H1 (cell line): ENCODE data around the gene RNF186. TPM values are rescaled to one million over a fixed set of nuclear protein-coding genes. Genes with fewer than 3 reads are reported as not detected.

Experiments
- CTCF ChIA-PET: fragments of 300-600 bp; sonication (Branson Sonifier 250); formaldehyde crosslinking; loops from one replicate; lab custom pipeline; 2021; ENCODE audit not compliant: partially characterized antibody; lab: Charles Lee
- POLR2A ChIA-PET: fragments of 300-600 bp; sonication (Branson Sonifier 250); formaldehyde crosslinking; loops from one replicate; lab custom pipeline; 2021; ENCODE audit warnings: inconsistent platforms; ENCODE audit not compliant: partially characterized antibody; lab: Charles Lee
- DNase-seq, 2 experiments: peaks; one replicate each; pipeline versions ENCODE4 v3.0.0 to v3.0.0-alpha.2; 2010 to 2022; ENCODE audit warnings: low spot score in 2 of 2, low read depth in 1 of 2, mixed read lengths in 1 of 2
- FAIRE-seq: peaks from 2 replicates; lab custom pipeline; 2011; peaks lifted over from hg19 to GRCh38; lab: Jason Lieb, UNC
- H2AFZ ChIP-seq: 2 replicates; pipeline ENCODE4 v1.8.1; 2012; ENCODE audit warnings: low read length, inconsistent platforms
- H2AK5ac ChIP-seq: 2 replicates; pipeline ENCODE4 v1.6.1; 2013; ENCODE audit warnings: low read depth, low read length
- H2BK120ac ChIP-seq: replicated peaks from 2 replicates; pipeline ENCODE3; 2013; ENCODE audit warnings: low read depth, low read length, inconsistent platforms
- H2BK12ac ChIP-seq: 2 replicates; pipeline ENCODE4 v1.6.1; 2013; ENCODE audit warnings: low read depth, low read length
- H2BK15ac ChIP-seq: 2 replicates; pipeline ENCODE4 v1.6.1; 2013; ENCODE audit warnings: low read length
- H2BK20ac ChIP-seq: 2 replicates; pipeline ENCODE4 v1.6.1; 2013; ENCODE audit warnings: low read length
- H2BK5ac ChIP-seq: 2 replicates; pipeline ENCODE4 v1.6.1; 2013; ENCODE audit warnings: low read depth, low read length
- H3K14ac ChIP-seq: 2 replicates; pipeline ENCODE4 v1.6.1; 2013; ENCODE audit warnings: inconsistent platforms; ENCODE audit not compliant: insufficient read length
- H3K18ac ChIP-seq: 2 replicates; pipeline ENCODE4 v1.6.1; 2013; ENCODE audit warnings: low read length; ENCODE audit errors: extremely low read depth
- H3K23ac ChIP-seq: 2 replicates; pipeline ENCODE4 v1.6.1; 2013; ENCODE audit warnings: inconsistent platforms; ENCODE audit not compliant: insufficient read length
- H3K23me2 ChIP-seq: 2 replicates; pipeline ENCODE4 v1.6.1; 2013; ENCODE audit warnings: low read depth, low read length
- H3K27ac ChIP-seq: 2 replicates; pipeline ENCODE4 v1.6.1; 2011; ENCODE audit warnings: low read depth, low read length, inconsistent platforms
- H3K27me3 ChIP-seq, 4 experiments: replicated peaks in 1 of 4; 1 replicate in 1 of 4; 2 replicates in 3 of 4; pipeline versions ENCODE4 v1.6.1 to v1.8.1; 2011 to 2013; ENCODE audit warnings: low read length in 3 of 4, mild to moderate bottlenecking in 3 of 4, inconsistent platforms in 2 of 4, mixed read lengths in 2 of 4, moderate library complexity in 1 of 4; ENCODE audit not compliant: control insufficient read depth in 3 of 4, insufficient read depth in 3 of 4; ENCODE audit errors: extremely low read depth in 1 of 4
- H3K36me3 ChIP-seq, 4 experiments: 2 replicates each; pipeline versions ENCODE4 v1.6.1 to v1.8.1; 2011 to 2013; ENCODE audit warnings: mild to moderate bottlenecking in 4 of 4, low read length in 3 of 4, moderate library complexity in 2 of 4, control low read depth in 1 of 4, inconsistent platforms in 1 of 4; ENCODE audit not compliant: insufficient read depth in 4 of 4, control insufficient read depth in 2 of 4
- H3K4ac ChIP-seq: replicated peaks from 2 replicates; pipeline ENCODE3; 2013; ENCODE audit warnings: low read length, low read depth, mixed read lengths, inconsistent platforms; ENCODE audit not compliant: insufficient read length
- H3K4me1 ChIP-seq, 4 experiments: replicated peaks in 1 of 4; 1 replicate in 1 of 4; 2 replicates in 3 of 4; pipeline versions ENCODE4 v1.6.1 to v1.8.1; 2011 to 2013; ENCODE audit warnings: low read length in 3 of 4, inconsistent platforms in 2 of 4, mixed read lengths in 1 of 4; ENCODE audit not compliant: insufficient read depth in 4 of 4, control insufficient read depth in 3 of 4
- H3K4me2 ChIP-seq, 2 experiments: 2 replicates each; pipeline versions ENCODE4 v1.6.1 to v1.8.1; 2011 to 2013; ENCODE audit warnings: low read depth in 2 of 2, low read length in 2 of 2, control low read depth in 1 of 2, inconsistent platforms in 1 of 2, mild to moderate bottlenecking in 1 of 2; ENCODE audit not compliant: insufficient read depth in 1 of 2
- H3K4me3 ChIP-seq, 4 experiments: fragments of 200-600, 300-600 bp in 1 of 4; sonication (generic), shearing (Covaris generic), sonication (Bioruptor Twin) in 1 of 4; 2 replicates each; pipeline versions ENCODE4 v1.5.1 to v1.8.1; 2011 to 2016; ENCODE audit warnings: low read length in 4 of 4, low read depth in 3 of 4, control low read depth in 2 of 4, inconsistent platforms in 2 of 4, mild to moderate bottlenecking in 2 of 4, mixed read lengths in 1 of 4, moderate library complexity in 1 of 4; ENCODE audit not compliant: insufficient read depth in 2 of 4; ENCODE audit errors: extremely low read depth in 1 of 4
- H3K56ac ChIP-seq: replicated peaks from 2 replicates; pipeline ENCODE3; 2013; ENCODE audit warnings: low read depth, mild to moderate bottlenecking, mixed read lengths, low read length, inconsistent platforms; ENCODE audit not compliant: insufficient read length
- H3K79me1 ChIP-seq: 2 replicates; pipeline ENCODE4 v1.6.1; 2013; ENCODE audit warnings: low read depth, low read length, control low read depth
- H3K79me2 ChIP-seq, 2 experiments: 2 replicates each; pipeline versions ENCODE4 v1.6.1 to v1.8.1; 2012 to 2013; ENCODE audit warnings: low read length in 2 of 2, mild to moderate bottlenecking in 2 of 2, inconsistent platforms in 1 of 2; ENCODE audit not compliant: insufficient read depth in 2 of 2, control insufficient read depth in 1 of 2
- H3K9ac ChIP-seq, 4 experiments: replicated peaks in 1 of 4; 1 replicate in 1 of 4; 2 replicates in 3 of 4; pipeline versions ENCODE4 v1.6.1 to v1.8.1; 2011 to 2013; ENCODE audit warnings: low read depth in 3 of 4, low read length in 3 of 4, control low read depth in 2 of 4, mild to moderate bottlenecking in 2 of 4, moderate library complexity in 2 of 4, inconsistent platforms in 1 of 4; ENCODE audit errors: extremely low read depth in 1 of 4
- H3K9me3 ChIP-seq, 2 experiments: 2 replicates each; pipeline versions ENCODE4 v1.6.1 to v1.8.1; 2012 to 2013; ENCODE audit warnings: mild to moderate bottlenecking in 2 of 2, moderate library complexity in 2 of 2, control low read depth in 1 of 2, inconsistent platforms in 1 of 2, low read depth in 1 of 2, low read length in 1 of 2, mixed read lengths in 1 of 2; ENCODE audit not compliant: insufficient read depth in 2 of 2
- H4K20me1 ChIP-seq, 2 experiments: replicated peaks in 1 of 2; 2 replicates each; pipeline versions ENCODE3 to v1.8.1; 2011 to 2013; ENCODE audit warnings: inconsistent platforms in 2 of 2, low read length in 2 of 2, mild to moderate bottlenecking in 1 of 2; ENCODE audit not compliant: insufficient read depth in 2 of 2, control insufficient read depth in 1 of 2
- H4K5ac ChIP-seq: 2 replicates; pipeline ENCODE4 v1.6.1; 2013; ENCODE audit warnings: low read length, low read depth, mixed read lengths, inconsistent platforms; ENCODE audit not compliant: insufficient read length
- H4K8ac ChIP-seq: 2 replicates; pipeline ENCODE4 v1.8.0; 2013; ENCODE audit warnings: mild to moderate bottlenecking, moderate library complexity, low read length, inconsistent platforms; ENCODE audit not compliant: insufficient read depth; ENCODE audit errors: extremely low read depth
- H4K91ac ChIP-seq: replicated peaks from 2 replicates; pipeline ENCODE3; 2013; ENCODE audit warnings: low read length, mixed read lengths, inconsistent platforms; ENCODE audit not compliant: insufficient read length
- EP300 ChIP-seq, 2 experiments: IDR thresholded peaks; 1 replicate in 1 of 2; 2 replicates in 1 of 2; pipeline ENCODE4 v1.6.1; 2011 to 2012; ENCODE audit warnings: low read depth in 2 of 2, low read length in 2 of 2, mild to moderate bottlenecking in 2 of 2, borderline replicate concordance in 1 of 2, inconsistent platforms in 1 of 2, moderate library complexity in 1 of 2
- SIN3A ChIP-seq, 2 experiments: IDR thresholded peaks in 1 of 2; conservative IDR thresholded peaks in 1 of 2; 2 replicates each; pipeline ENCODE4 v1.6.1; 2011 to 2012; ENCODE audit warnings: low read length in 2 of 2, improper control_type of control experiment in 1 of 2, low read depth in 1 of 2, mild to moderate bottlenecking in 1 of 2
- SUZ12 ChIP-seq: fragments of 200-600 bp; sonication (generic); IDR thresholded peaks from 2 replicates; pipeline ENCODE4 v1.6.1; 2012; ENCODE audit warnings: mild to moderate bottlenecking, inconsistent platforms, low read length, moderate library complexity, mixed read lengths
- WGBS, 2 experiments: shearing (Covaris generic) in 1 of 2; methylation state at CpG; one replicate each; pipeline versions ENCODE4 v1.1.6 to v1.1.7; 2013 to 2015; ENCODE audit warnings: low lambda C conversion rate in 2 of 2, mixed read lengths in 2 of 2, inconsistent platforms in 1 of 2, low coverage in 1 of 2, missing lambda C conversion rate in 1 of 2; ENCODE audit not compliant: insufficient replicate concordance in 2 of 2, insufficient coverage in 1 of 2, insufficient read length in 1 of 2; ENCODE audit errors: extremely low coverage in 1 of 2, missing lambda C conversion rate in 1 of 2; 5-methylcytosine and 5-hydroxymethylcytosine counted together
- polyA plus RNA-seq, 7 experiments: library from polyadenylated mRNA; depleted of rRNA in 3 of 7; stranded (reverse) in 5 of 7; unstranded in 2 of 7; fragments of >200 nt in 5 of 7; fragments of 200-250 nt in 2 of 7; gene quantifications; 1 replicate in 5 of 7; 2 replicates in 1 of 7; 4 replicates in 1 of 7; pipeline versions ENCODE4 v1.2.1 to v1.2.3, GENCODE V29; 2011 to 2013; ENCODE audit warnings: missing spikeins in 2 of 7, mixed read lengths in 2 of 7
- total RNA-seq: library from RNA; stranded (reverse); fragmentation: NEBNext Ultra II Directional; extraction: Animal tissue kit (Norgen Biotek cat#: 25700); gene quantifications from 2 replicates; pipeline ENCODE4 v1.2.1, GENCODE V29; 2021

The RNF186 gene
- total and polyA plus RNA-seq, 2 of the 8 experiments (the other 6 are each of a cell fraction or from before 2014, with no cell fraction given): not detected

- Histone ChIP-seq H2AFZ (no peak overlapping the region), H2BK120ac (no peak overlapping the region), H4K8ac (no peak overlapping the region), H3K4me2 (no peak overlapping the region), H4K91ac (no peak overlapping the region), H2BK5ac (no peak overlapping the region), H3K9ac (no peak overlapping the region), H2BK15ac (no peak overlapping the region), H3K79me2 (no peaks in the 10 kb centered on the region), H3K18ac (no peak overlapping the region), H3K27me3 (no peaks in the 10 kb centered on the region), H4K20me1 (no peaks in the 10 kb centered on the region), H4K5ac (no peak overlapping the region), H3K14ac (no peak overlapping the region), H3K27ac (no peak overlapping the region), H2BK12ac (no peak overlapping the region), H3K23ac (no peak overlapping the region), H3K9me3 (no peaks in the 10 kb centered on the region), H3K4me1 (no peaks in the 10 kb centered on the region), H2BK20ac (no peak overlapping the region), H3K4ac (no peak overlapping the region), H2AK5ac (no peak overlapping the region), H3K56ac (no peak overlapping the region), H3K36me3 (no peaks in the 10 kb centered on the region), H3K79me1 (no peaks in the 10 kb centered on the region), H3K23me2 (no peaks in the 10 kb centered on the region), H3K4me3 (no peak overlapping the region)
- FAIRE-seq: no peak
- 98% methylated on average over 7 of the region's 7 CpGs; no CpG with 5 or more reads in 1 of the 2 experiments for WGBS, 2 experiments
- ChIA-PET CTCF (interaction anchor here (0.7 to 2.6 kb wide), 6 partner anchors 15 to 74 kb away, joined by 3 to 14 read pairs (median 4); partner anchors contain the start of gene OTUD3), POLR2A (no interaction called here)
- no peak for DNase-seq
- TF ChIP-seq SIN3A (conservative IDR thresholded peaks at IDR 0.05 in 1 of 2, IDR thresholded peaks at IDR 0.05 in 1 of 2; ENCODE audit: low read depth in 1 of 2, low read length in 2 of 2) (no peak), EP300 (IDR thresholded peaks at IDR 0.05; ENCODE audit: borderline replicate concordance in 1 of 2, low read depth in 2 of 2, low read length in 2 of 2) (no peak), SUZ12 (no peak)
Measured at GRCh38 chr1:19808351-19808750, 6.7 kb downstream of the RNF186 start.
